GM23338 (cell line): Measurements from ENCODE around the gene FHOD1. TPM values are rescaled to one million over a fixed set of nuclear protein-coding genes. Genes with fewer than 3 reads are reported as not detected.

Experiments
- ATAC-seq: fragments of 200-7000 bp; cut with Tn5 transposase; 3 replicates; pipeline ENCODE4 v1.9.1; 2020
- DNase-seq: peaks from one replicate; pipeline ENCODE4 v3.0.0-alpha.2; 2015; ENCODE audit warnings: low spot score
- H2AFZ ChIP-seq: fragments of 200-600 bp; sonication (generic); 2 replicates; pipeline ENCODE4 v1.8.0; 2016; ENCODE audit warnings: antibody characterized with exemption, mild to moderate bottlenecking, moderate library complexity
- H3F3A ChIP-seq: fragments of 200-600 bp; sonication (generic); replicated peaks from 2 replicates; pipeline ENCODE4 v1.8.0; 2017; ENCODE audit warnings: antibody characterized with exemption, mixed run types, low read depth
- H3K27ac ChIP-seq: fragments of 200-600 bp; sonication (generic); 2 replicates; pipeline ENCODE4 v1.6.1; 2016; ENCODE audit warnings: low read depth
- H3K27me3 ChIP-seq: fragments of 200-600 bp; sonication (generic); 2 replicates; pipeline ENCODE4 v1.8.0; 2016; ENCODE audit warnings: mild to moderate bottlenecking, mixed run types, moderate library complexity; ENCODE audit not compliant: insufficient read depth
- H3K36me3 ChIP-seq: fragments of 200-600 bp; sonication (generic); 2 replicates; pipeline ENCODE4 v1.8.0; 2016; ENCODE audit warnings: mild to moderate bottlenecking; ENCODE audit not compliant: insufficient read depth
- H3K4me1 ChIP-seq: fragments of 200-600 bp; sonication (generic); 2 replicates; pipeline ENCODE4 v1.8.0; 2016; ENCODE audit warnings: mild to moderate bottlenecking, moderate library complexity; ENCODE audit not compliant: insufficient read depth
- H3K4me2 ChIP-seq: fragments of 200-600 bp; sonication (generic); 2 replicates; pipeline ENCODE4 v1.7.1; 2017; ENCODE audit warnings: mixed run types
- H3K4me3 ChIP-seq: fragments of 200-600 bp; sonication (generic); 2 replicates; pipeline ENCODE4 v1.6.1; 2016; ENCODE audit warnings: mixed run types
- H3K79me2 ChIP-seq: fragments of 200-600 bp; sonication (generic); replicated peaks from 2 replicates; pipeline ENCODE4 v1.8.0; 2017; ENCODE audit warnings: mild to moderate bottlenecking; ENCODE audit not compliant: insufficient read depth
- H3K9me2 ChIP-seq: fragments of 200-600 bp; sonication (generic); 2 replicates; pipeline ENCODE4 v1.8.0; 2017; ENCODE audit not compliant: insufficient read depth
- H4K20me1 ChIP-seq: fragments of 200-600 bp; sonication (generic); replicated peaks from 2 replicates; pipeline ENCODE4 v1.8.0; 2017; ENCODE audit warnings: mild to moderate bottlenecking; ENCODE audit not compliant: insufficient read depth
- H3K27ac Mint-ChIP-seq: 2 replicates; pipeline ENCODE4 v1.8.0; 2020; ENCODE audit warnings: inconsistent platforms, mild to moderate bottlenecking, moderate library complexity, mixed read lengths
- H3K27me3 Mint-ChIP-seq: 3 replicates; pipeline ENCODE4 v1.8.0; 2022; ENCODE audit warnings: low read depth, mild to moderate bottlenecking, moderate library complexity, mixed read lengths, inconsistent platforms; ENCODE audit not compliant: insufficient read depth, poor library complexity
- H3K36me3 Mint-ChIP-seq: 3 replicates; pipeline ENCODE4 v1.8.0; 2021; ENCODE audit warnings: low read depth, mild to moderate bottlenecking, inconsistent platforms, moderate library complexity, mixed read lengths
- H3K4me1 Mint-ChIP-seq: 3 replicates; pipeline ENCODE4 v1.8.0; 2020; ENCODE audit warnings: mild to moderate bottlenecking, inconsistent platforms, mixed read lengths
- H3K4me3 Mint-ChIP-seq: 3 replicates; pipeline ENCODE4 v1.8.0; 2021; ENCODE audit warnings: moderate library complexity, mild to moderate bottlenecking, inconsistent platforms, mixed read lengths
- H3K9me3 Mint-ChIP-seq: 3 replicates; pipeline ENCODE4 v1.8.0; 2020; ENCODE audit warnings: moderate library complexity, mild to moderate bottlenecking, inconsistent platforms, mixed read lengths
- EZH2 ChIP-seq: fragments of 200-600 bp; sonication (generic); IDR thresholded peaks from one replicate; pipeline ENCODE4 v1.8.0; 2017; ENCODE audit warnings: antibody characterized with exemption, mild to moderate bottlenecking, low read depth; ENCODE audit not compliant: unreplicated experiment
- JUNB ChIP-seq: IDR thresholded peaks from one replicate; pipeline ENCODE4 v1.6.1; 2016; ENCODE audit warnings: antibody characterized with exemption; ENCODE audit not compliant: unreplicated experiment
- POLR2AphosphoS5 ChIP-seq: IDR thresholded peaks from 2 replicates; pipeline ENCODE4 v1.6.1; 2016; ENCODE audit warnings: antibody characterized with exemption, low read depth
- polyA plus RNA-seq: library from polyadenylated mRNA; unstranded; fragments of >200 nt; fragmentation: Nextera tagmentation; extraction: Ambion mirVana; gene quantifications from 2 replicates; pipeline ENCODE4 v1.2.1, GENCODE V29; 2016
- total RNA-seq: library from RNA; depleted of rRNA; stranded (reverse); fragments of >200 nt; shearing (Covaris generic); gene quantifications from 2 replicates; pipeline ENCODE4 v1.2.3, GENCODE V29; 2014
- TF ChIP-seq, protein P1 (sequence below): IDR thresholded peaks from 2 replicates; pipeline ENCODE4 v1.6.1; 2016; ENCODE audit warnings: antibody characterized with exemption
- TF ChIP-seq, protein P2 (sequence below), 2 experiments: fragments of 200-600 bp in 1 of 2; sonication (generic) in 1 of 2; conservative IDR thresholded peaks; 2 replicates each; pipeline versions ENCODE4 v1.5.1 to v1.6.1; 2016 to 2017; ENCODE audit warnings: antibody characterized with exemption in 2 of 2, low read depth in 2 of 2, mild to moderate bottlenecking in 2 of 2, moderate library complexity in 1 of 2

FHOD1 gene
- total and polyA plus RNA-seq, 2 experiments from 2014 or later: 26.2 to 52.7 TPM

DNA sequence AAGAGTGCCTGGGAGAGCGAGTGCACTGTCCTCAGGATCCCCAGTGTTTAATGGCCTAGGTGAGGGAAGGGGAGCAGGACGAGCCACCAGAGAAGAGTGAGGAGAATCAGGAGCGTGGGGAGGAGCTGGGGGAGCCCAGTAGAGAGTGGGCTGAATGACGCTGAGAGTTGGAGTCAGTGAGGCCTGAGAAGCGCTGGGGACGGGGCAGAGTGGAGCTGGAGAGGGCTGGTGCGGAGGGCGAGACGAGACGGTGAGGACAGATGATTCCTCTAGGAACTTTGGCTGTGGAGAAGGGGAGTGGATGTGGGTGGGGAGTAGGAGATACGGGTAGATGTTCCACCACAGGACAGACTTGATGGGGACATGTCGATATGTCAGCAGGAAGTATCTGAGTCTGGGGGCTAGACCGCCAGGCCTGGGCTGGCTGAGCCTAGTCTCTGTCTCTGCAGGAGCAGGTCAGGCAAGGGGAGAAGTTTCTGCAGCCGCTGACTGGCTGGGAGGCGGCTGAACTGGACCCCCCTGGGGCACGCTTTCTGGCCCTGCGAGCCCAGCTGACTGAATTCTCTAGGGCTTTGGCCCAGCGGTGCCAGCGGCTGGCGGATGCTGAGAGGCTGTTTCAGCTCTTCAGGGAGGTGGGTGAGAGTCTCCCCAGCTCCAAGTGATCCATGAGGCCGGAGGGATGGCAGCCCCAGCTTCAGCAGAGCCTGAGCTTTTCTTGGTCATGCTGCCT is 36.7 kb upstream of the FHOD1 start:
- H2AFZ ChIP-seq: no peak overlapping the region
- no peak overlapping the region for H3K4me2 ChIP-seq
- no peaks in the 10 kb centered on the region for H4K20me1 ChIP-seq
- H3K27ac Mint-ChIP-seq: no peak overlapping the region
- ATAC-seq: no peak
- H3K4me1 ChIP-seq: no peaks in the 10 kb centered on the region
- H3K36me3 ChIP-seq: no peaks in the 10 kb centered on the region
- H3K27me3 ChIP-seq: peaks cover 9% of the 10 kb centered on the region
- H3K4me3 Mint-ChIP-seq: no peak overlapping the region; the same call in 2 of the 3 replicates
- no peaks in the 10 kb centered on the region for H3F3A ChIP-seq
- no peak overlapping the region for H3K4me3 ChIP-seq
- H3K79me2 ChIP-seq: no peaks in the 10 kb centered on the region
- H3K9me2 ChIP-seq: no peaks in the 10 kb centered on the region
- H3K36me3 Mint-ChIP-seq: peaks cover 5% of the 10 kb centered on the region; the same call in 2 of the 3 replicates
- no peak for DNase-seq
- H3K27ac ChIP-seq: no peak overlapping the region
- peaks cover 3% of the 10 kb centered on the region for H3K27me3 Mint-ChIP-seq
- TF ChIP-seq POLR2AphosphoS5: no peak
- TF ChIP-seq, protein P1, sequence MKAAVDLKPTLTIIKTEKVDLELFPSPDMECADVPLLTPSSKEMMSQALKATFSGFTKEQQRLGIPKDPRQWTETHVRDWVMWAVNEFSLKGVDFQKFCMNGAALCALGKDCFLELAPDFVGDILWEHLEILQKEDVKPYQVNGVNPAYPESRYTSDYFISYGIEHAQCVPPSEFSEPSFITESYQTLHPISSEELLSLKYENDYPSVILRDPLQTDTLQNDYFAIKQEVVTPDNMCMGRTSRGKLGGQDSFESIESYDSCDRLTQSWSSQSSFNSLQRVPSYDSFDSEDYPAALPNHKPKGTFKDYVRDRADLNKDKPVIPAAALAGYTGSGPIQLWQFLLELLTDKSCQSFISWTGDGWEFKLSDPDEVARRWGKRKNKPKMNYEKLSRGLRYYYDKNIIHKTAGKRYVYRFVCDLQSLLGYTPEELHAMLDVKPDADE: no peak
- no peak for TF ChIP-seq JUNB
- H3K9me3 Mint-ChIP-seq: no peaks in the 10 kb centered on the region
- H3K4me1 Mint-ChIP-seq: no peaks in the 10 kb centered on the region; the same call in 1 of the 3 replicates

DNA sequence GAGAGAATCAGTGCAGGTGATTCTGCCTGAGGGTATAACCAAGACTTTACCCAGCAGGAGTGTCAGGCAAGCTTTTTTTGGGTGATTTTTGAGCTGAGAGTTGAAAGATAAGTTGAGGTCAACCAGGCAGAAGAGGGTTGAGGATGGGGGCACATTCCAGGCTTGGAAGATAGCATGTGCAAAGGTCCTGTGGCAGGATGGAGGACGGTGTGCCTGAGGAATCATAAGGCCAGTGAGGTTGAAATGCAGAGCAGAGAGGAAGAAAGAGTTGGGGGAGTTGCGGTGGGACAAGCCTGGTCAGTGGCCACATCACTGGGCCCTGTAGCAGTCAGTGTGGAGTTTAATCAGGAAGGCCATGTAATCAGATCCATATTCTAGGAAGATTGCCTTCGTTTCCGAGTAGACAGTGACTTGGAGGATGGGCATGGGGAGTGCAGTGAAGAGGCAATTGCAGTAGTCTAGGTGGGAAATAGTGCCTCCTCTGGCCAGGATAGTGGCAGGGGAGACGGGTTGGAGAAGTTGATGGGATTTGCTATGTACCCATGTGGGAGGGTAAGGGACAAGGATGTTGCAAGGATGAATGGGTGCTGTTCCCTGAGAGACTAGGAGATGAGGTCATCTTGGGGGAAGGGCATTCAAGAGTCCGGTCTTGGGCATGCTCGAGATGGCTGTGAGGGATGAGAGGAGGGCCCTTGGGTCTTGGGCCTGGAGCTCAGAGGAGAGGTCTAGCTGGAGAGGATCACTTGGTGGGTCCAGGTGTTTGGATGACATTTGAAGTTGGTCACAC is 36.0 kb upstream of the FHOD1 start:
- no peaks in the 10 kb centered on the region for H3K36me3 ChIP-seq
- no peak overlapping the region for H2AFZ ChIP-seq
- Mint-ChIP-seq H3K27ac (no peak overlapping the region), H3K36me3 (peaks cover 5% of the 10 kb centered on the region; the same call in 2 of the 3 replicates), H3K27me3 (peaks cover 6% of the 10 kb centered on the region), H3K4me3 (no peak overlapping the region; the same call in 2 of the 3 replicates), H3K9me3 (no peaks in the 10 kb centered on the region), H3K4me1 (peaks cover 2% of the 10 kb centered on the region)
- H4K20me1 ChIP-seq: no peaks in the 10 kb centered on the region
- no peaks in the 10 kb centered on the region for H3F3A ChIP-seq
- H3K27ac ChIP-seq: no peak overlapping the region
- peaks cover 5% of the 10 kb centered on the region; the same call in 1 of the 2 replicates for H3K4me1 ChIP-seq
- DNase-seq: no peak
- ATAC-seq: no peak
- TF ChIP-seq EZH2: no peak
- TF ChIP-seq, protein P2, sequence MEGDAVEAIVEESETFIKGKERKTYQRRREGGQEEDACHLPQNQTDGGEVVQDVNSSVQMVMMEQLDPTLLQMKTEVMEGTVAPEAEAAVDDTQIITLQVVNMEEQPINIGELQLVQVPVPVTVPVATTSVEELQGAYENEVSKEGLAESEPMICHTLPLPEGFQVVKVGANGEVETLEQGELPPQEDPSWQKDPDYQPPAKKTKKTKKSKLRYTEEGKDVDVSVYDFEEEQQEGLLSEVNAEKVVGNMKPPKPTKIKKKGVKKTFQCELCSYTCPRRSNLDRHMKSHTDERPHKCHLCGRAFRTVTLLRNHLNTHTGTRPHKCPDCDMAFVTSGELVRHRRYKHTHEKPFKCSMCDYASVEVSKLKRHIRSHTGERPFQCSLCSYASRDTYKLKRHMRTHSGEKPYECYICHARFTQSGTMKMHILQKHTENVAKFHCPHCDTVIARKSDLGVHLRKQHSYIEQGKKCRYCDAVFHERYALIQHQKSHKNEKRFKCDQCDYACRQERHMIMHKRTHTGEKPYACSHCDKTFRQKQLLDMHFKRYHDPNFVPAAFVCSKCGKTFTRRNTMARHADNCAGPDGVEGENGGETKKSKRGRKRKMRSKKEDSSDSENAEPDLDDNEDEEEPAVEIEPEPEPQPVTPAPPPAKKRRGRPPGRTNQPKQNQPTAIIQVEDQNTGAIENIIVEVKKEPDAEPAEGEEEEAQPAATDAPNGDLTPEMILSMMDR (conservative IDR thresholded peaks at IDR 0.05; ENCODE audit: low read depth in 2 of 2): peak; percentile 23 to 29; a peak in 1 of 4 replicates
- H3K4me3 ChIP-seq: no peak overlapping the region
- H3K4me2 ChIP-seq: no peak overlapping the region
- no peaks in the 10 kb centered on the region for H3K9me2 ChIP-seq
- no peaks in the 10 kb centered on the region for H3K79me2 ChIP-seq
- H3K27me3 ChIP-seq: peaks cover 13% of the 10 kb centered on the region
